HepG2 (cell line): ENCODE measurements around the gene KLHDC4. TPM values are rescaled to one million over a fixed set of nuclear protein-coding genes. Genes with fewer than 3 reads are reported as not detected.

Source experiments
- ATAC-seq: fragments of 200-7000 bp; cut with Tn5 transposase; 3 replicates; pipeline ENCODE4 v1.9.1; 2020; ENCODE audit warnings: mild to moderate bottlenecking, moderate library complexity
- BruUV-seq: library from RNA; stranded (reverse); fragments of 400-500 nt; replicated peaks from 2 replicates; lab custom pipeline; 2021; lab: Mats Ljungman, UMichigan
- CTCF ChIA-PET: fragments of 300-600 bp; formaldehyde crosslinking; extraction: SDS; loops from one replicate; lab custom pipeline; 2021; ENCODE audit warnings: low total read pairs, inconsistent platforms, low intra/inter-chr PET ratio; lab: Yijun Ruan, JAX
- POLR2A ChIA-PET: fragments of 350-600 bp; sonication (Branson Sonifier 250); formaldehyde crosslinking; loops from one replicate; lab custom pipeline; 2020; ENCODE audit warnings: antibody characterized with exemption, inconsistent platforms; lab: Yijun Ruan, JAX
- DNase-seq: peaks from one replicate; pipeline ENCODE4 v3.0.0-alpha.2; 2015; ENCODE audit warnings: low spot score
- FAIRE-seq: peaks from 3 replicates; lab custom pipeline; 2011; peaks lifted over from hg19 to GRCh38; lab: Jason Lieb, UNC
- H2AFZ ChIP-seq: one replicate; pipeline ENCODE4 v1.6.1; 2011; ENCODE audit warnings: low read length, inconsistent platforms
- H3K27ac ChIP-seq: fragments of 300-600 bp; 3 replicates; pipeline ENCODE4 v1.8.0; 2011; ENCODE audit warnings: mixed run types, mild to moderate bottlenecking, mixed read lengths, low read length, inconsistent platforms; ENCODE audit not compliant: insufficient read depth; ENCODE audit errors: extremely low read length
- H3K27me3 ChIP-seq, 2 experiments: fragments of 200-600 bp in 1 of 2; 2 replicates in 1 of 2; 3 replicates in 1 of 2; pipeline versions ENCODE4 v1.6.0 to v1.8.0; 2011; ENCODE audit warnings: low read length in 2 of 2, mild to moderate bottlenecking in 2 of 2, moderate library complexity in 2 of 2, inconsistent platforms in 1 of 2; ENCODE audit not compliant: insufficient read depth in 2 of 2, control insufficient read depth in 1 of 2
- H3K36me3 ChIP-seq, 2 experiments: fragments of 200-600 bp in 1 of 2; replicated peaks in 1 of 2; 2 replicates in 1 of 2; 3 replicates in 1 of 2; pipeline versions ENCODE4 v1.5.1 to v1.8.0; 2011; ENCODE audit warnings: low read length in 2 of 2, inconsistent platforms in 1 of 2; ENCODE audit not compliant: insufficient read depth in 2 of 2, control insufficient read depth in 1 of 2
- H3K4me1 ChIP-seq: 2 replicates; pipeline ENCODE4 v1.5.1; 2012; ENCODE audit warnings: low read length, inconsistent platforms; ENCODE audit not compliant: insufficient read depth
- H3K4me2 ChIP-seq: 2 replicates; pipeline ENCODE4 v1.6.0; 2011; ENCODE audit warnings: low read depth, low read length, inconsistent platforms
- H3K4me3 ChIP-seq, 3 experiments: fragments of 200-600 bp in 1 of 3; sonication (generic), shearing (Covaris generic) in 1 of 3; replicated peaks in 1 of 3; 2 replicates each; pipeline ENCODE4 v1.5.1; 2011 to 2016; ENCODE audit warnings: low read length in 3 of 3, inconsistent platforms in 2 of 3, low read depth in 2 of 3, mild to moderate bottlenecking in 2 of 3, control low read depth in 1 of 3, mixed read lengths in 1 of 3; ENCODE audit not compliant: insufficient read depth in 1 of 3
- H3K79me2 ChIP-seq: one replicate; pipeline ENCODE4 v1.6.1; 2011; ENCODE audit warnings: low read length, inconsistent platforms; ENCODE audit not compliant: insufficient read depth
- H3K9ac ChIP-seq: 2 replicates; pipeline ENCODE4 v1.6.0; 2011; ENCODE audit warnings: mild to moderate bottlenecking, low read depth, low read length, inconsistent platforms; ENCODE audit not compliant: insufficient read depth
- H3K9me3 ChIP-seq: 2 replicates; pipeline ENCODE4 v1.5.1; 2012; ENCODE audit warnings: mild to moderate bottlenecking, low read length
- H4K20me1 ChIP-seq: 2 replicates; pipeline ENCODE4 v1.6.0; 2011; ENCODE audit warnings: inconsistent platforms, mild to moderate bottlenecking, low read length, moderate library complexity; ENCODE audit not compliant: insufficient read depth
- ARHGAP35 ChIP-seq: sonication (generic); formaldehyde crosslinking; IDR thresholded peaks from 2 replicates; pipeline ENCODE4 v1.9.0; 2022; ENCODE audit warnings: mild to moderate bottlenecking, inconsistent platforms, moderate library complexity, missing genetic modification reagents, borderline replicate concordance
- ELK4 ChIP-seq: sonication (generic); formaldehyde crosslinking; IDR thresholded peaks from 2 replicates; pipeline ENCODE4 v1.9.0; 2021; ENCODE audit warnings: missing genetic modification reagents, borderline replicate concordance
- FIP1L1 ChIP-seq: fragments of 200-400 bp; formaldehyde crosslinking; IDR thresholded peaks from 2 replicates; pipeline ENCODE4 v1.6.1; 2018; ENCODE audit warnings: low read depth, mild to moderate bottlenecking, low read length, moderate library complexity, borderline replicate concordance; ENCODE audit not compliant: insufficient read depth
- HES4 ChIP-seq: sonication (generic); formaldehyde crosslinking; IDR thresholded peaks from 2 replicates; pipeline ENCODE4 v1.9.0; 2021; ENCODE audit warnings: mild to moderate bottlenecking, missing genetic modification reagents, borderline replicate concordance
- NFRKB ChIP-seq: fragments of 450-650 bp; IDR thresholded peaks from 2 replicates; pipeline ENCODE4 v1.6.1; 2017
- ZNF121 ChIP-seq: sonication (generic); formaldehyde crosslinking; IDR thresholded peaks from 2 replicates; pipeline ENCODE4 v1.5.0; 2020; ENCODE audit warnings: mild to moderate bottlenecking, missing genetic modification reagents
- ZNF329 ChIP-seq: sonication (generic); formaldehyde crosslinking; IDR thresholded peaks from 2 replicates; pipeline ENCODE4 v1.9.0; 2021; ENCODE audit warnings: low read depth, mild to moderate bottlenecking, missing genetic modification reagents
- WGBS: methylation state at CpG from one replicate; pipeline ENCODE4 v1.1.6; 2017; ENCODE audit warnings: low lambda C conversion rate; 5-methylcytosine and 5-hydroxymethylcytosine counted together
- in situ Hi-C: cut with HindIII; loops from 2 replicates; pipeline ENCODE4 v1.10.0; 2017; ENCODE audit warnings: low pct_unique_long_range_greater_than_20kb; ENCODE audit not compliant: extremely low pct_ligation_motif_present
- intact Hi-C: fragments of 100-400 bp; cut with micrococcal nuclease; formaldehyde crosslinking; loops from one replicate; pipeline ENCODE4 v1.10.0; 2022; ENCODE audit not compliant: unreplicated experiment
- polyA plus RNA-seq, 8 experiments: library from polyadenylated mRNA; depleted of rRNA in 3 of 8; stranded (reverse) in 7 of 8; unstranded in 1 of 8; fragments of >200 nt; fragmentation: Illumina TruSeq in 4 of 8; extraction: Trizol in 4 of 8; gene quantifications; 2 replicates each; pipeline versions ENCODE4 v1.2.1 to v1.2.3, GENCODE V29; 2011 to 2016; ENCODE audit warnings: low read depth in 4 of 8, missing spikeins in 1 of 8, mixed read lengths in 1 of 8; ENCODE audit not compliant: insufficient read depth in 1 of 8
- total RNA-seq, 5 experiments: library from RNA; depleted of rRNA; stranded (reverse); fragments of >200 nt; fragmentation: Illumina TruSeq; extraction: Trizol; gene quantifications; 2 replicates each; pipeline ENCODE4 v1.2.3, GENCODE V29; 2016; ENCODE audit warnings: low read depth in 1 of 5
- TF ChIP-seq, protein P1 (sequence below): sonication (generic); formaldehyde crosslinking; conservative IDR thresholded peaks from 2 replicates; pipeline ENCODE4 v1.4.0; 2020; ENCODE audit warnings: missing genetic modification reagents

The KLHDC4 gene
- total and polyA plus RNA-seq, 2 of the 13 experiments (the other 11 are each of a cell fraction or from before 2014, with no cell fraction given) = 18.7 to 31.8 TPM

- in situ Hi-C loops = no loop called here
- no peak for FAIRE-seq
Measured at GRCh38 chr16:87698241-87698640, 67.5 kb downstream of the KLHDC4 start.

More at GRCh38 chr16:87698241-87698640, 67.5 kb downstream of the KLHDC4 start:
- Histone ChIP-seq H3K27me3 (no peaks in the 10 kb centered on the region; a peak in 1 of 5 replicates), H4K20me1 (no peaks in the 10 kb centered on the region), H3K4me2 (no peak overlapping the region), H3K27ac (no peak overlapping the region), H3K9ac (no peak overlapping the region), H3K79me2 (no peaks in the 10 kb centered on the region), H3K4me3 (no peak overlapping the region), H2AFZ (no peak overlapping the region), H3K36me3 (peaks cover 34 to 42% of the 10 kb centered on the region in 2 experiments), H3K9me3 (no peaks in the 10 kb centered on the region), H3K4me1 (no peaks in the 10 kb centered on the region)
- BruUV-seq = no TSS peak
- 86% methylated on average over 7 of the region's 7 CpGs for WGBS
- no peak for ATAC-seq
- no peak for DNase-seq
- CTCF ChIA-PET = no interaction called here
- POLR2A ChIA-PET = no interaction called here
- intact Hi-C loops = no loop called here
- TF ChIP-seq ELK4 (CRISPR knock-in tag) (no peak), FIP1L1 (no peak), ARHGAP35 (CRISPR knock-in tag) (no peak), NFRKB (no peak), ZNF121 (CRISPR knock-in tag) (no peak), ZNF329 (CRISPR knock-in tag) (no peak), HES4 (no peak)
- TF ChIP-seq, protein P1, sequence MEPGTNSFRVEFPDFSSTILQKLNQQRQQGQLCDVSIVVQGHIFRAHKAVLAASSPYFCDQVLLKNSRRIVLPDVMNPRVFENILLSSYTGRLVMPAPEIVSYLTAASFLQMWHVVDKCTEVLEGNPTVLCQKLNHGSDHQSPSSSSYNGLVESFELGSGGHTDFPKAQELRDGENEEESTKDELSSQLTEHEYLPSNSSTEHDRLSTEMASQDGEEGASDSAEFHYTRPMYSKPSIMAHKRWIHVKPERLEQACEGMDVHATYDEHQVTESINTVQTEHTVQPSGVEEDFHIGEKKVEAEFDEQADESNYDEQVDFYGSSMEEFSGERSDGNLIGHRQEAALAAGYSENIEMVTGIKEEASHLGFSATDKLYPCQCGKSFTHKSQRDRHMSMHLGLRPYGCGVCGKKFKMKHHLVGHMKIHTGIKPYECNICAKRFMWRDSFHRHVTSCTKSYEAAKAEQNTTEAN (CRISPR knock-in tag) = no peak
